Measurements from ENCODE around the gene RDX.
"Not testable (repeated sequence)": the region's sequence is repeated elsewhere in the genome, so short reads cannot be mapped to it uniquely, and the experiment has no call there.

The RDX gene

GRCh38 chr11:110296226-110297075, at the start of gene RDX:
Gene RDX (minus strand): TSS chr11:110296614. CDS start chr11:110279692, 16,922 bp downstream.
- peak; percentile 89 to 98 (median 91) for DNase-seq

GRCh38 chr11:110345743-110346142, 49.3 kb upstream of the RDX start:
- DNase-seq, result no peak

- DNase-seq, result no peak
Observed at GRCh38 chr11:110340436-110340835, 44.0 kb upstream of the RDX start.

GRCh38 chr11:110339456-110340250, 43.2 kb upstream of the RDX start:
- DNase-seq, result no peak

- DNase-seq, result no peak
Observed at GRCh38 chr11:110338684-110339083, 42.3 kb upstream of the RDX start.

- DNase-seq, result no peak
Observed at GRCh38 chr11:110337570-110338193, 41.3 kb upstream of the RDX start.

GRCh38 chr11:110336054-110336453, 39.6 kb upstream of the RDX start:
- DNase-seq, result no peak

GRCh38 chr11:110335358-110335757, 38.9 kb upstream of the RDX start:
- DNase-seq, result no peak

- no peak for DNase-seq
Observed at GRCh38 chr11:110331626-110332025, 35.2 kb upstream of the RDX start.

- DNase-seq, result peak in 1 of 3 experiments; percentile 52
Observed at GRCh38 chr11:110329445-110329844, 33.0 kb upstream of the RDX start.

GRCh38 chr11:110327508-110327907, 31.1 kb upstream of the RDX start:
- no peak for DNase-seq

GRCh38 chr11:110323786-110324185, 27.4 kb upstream of the RDX start:
- DNase-seq, result no peak

- no peak for DNase-seq
Observed at GRCh38 chr11:110319501-110319900, 23.1 kb upstream of the RDX start.

- DNase-seq, result peak in 1 of 3 experiments; percentile 27
Observed at GRCh38 chr11:110318638-110319404, 22.4 kb upstream of the RDX start.

- DNase-seq, result peak; percentile 68 to 93 (median 72)
Observed at GRCh38 chr11:110317516-110317932, 21.1 kb upstream of the RDX start.

- DNase-seq, result no peak
Observed at GRCh38 chr11:110314366-110315095, 18.1 kb upstream of the RDX start.

GRCh38 chr11:110312670-110313069, 16.3 kb upstream of the RDX start:
- no peak for DNase-seq

- DNase-seq, result no peak
Observed at GRCh38 chr11:110311783-110312579, 15.6 kb upstream of the RDX start.

- no peak for DNase-seq
Observed at GRCh38 chr11:110308071-110308470, 11.7 kb upstream of the RDX start.

- DNase-seq, result not testable (repeated sequence)
Observed at GRCh38 chr11:110306019-110306388, 9.6 kb upstream of the RDX start.
